Measurements from ENCODE around the gene BICDL2.

The BICDL2 gene

DNA sequence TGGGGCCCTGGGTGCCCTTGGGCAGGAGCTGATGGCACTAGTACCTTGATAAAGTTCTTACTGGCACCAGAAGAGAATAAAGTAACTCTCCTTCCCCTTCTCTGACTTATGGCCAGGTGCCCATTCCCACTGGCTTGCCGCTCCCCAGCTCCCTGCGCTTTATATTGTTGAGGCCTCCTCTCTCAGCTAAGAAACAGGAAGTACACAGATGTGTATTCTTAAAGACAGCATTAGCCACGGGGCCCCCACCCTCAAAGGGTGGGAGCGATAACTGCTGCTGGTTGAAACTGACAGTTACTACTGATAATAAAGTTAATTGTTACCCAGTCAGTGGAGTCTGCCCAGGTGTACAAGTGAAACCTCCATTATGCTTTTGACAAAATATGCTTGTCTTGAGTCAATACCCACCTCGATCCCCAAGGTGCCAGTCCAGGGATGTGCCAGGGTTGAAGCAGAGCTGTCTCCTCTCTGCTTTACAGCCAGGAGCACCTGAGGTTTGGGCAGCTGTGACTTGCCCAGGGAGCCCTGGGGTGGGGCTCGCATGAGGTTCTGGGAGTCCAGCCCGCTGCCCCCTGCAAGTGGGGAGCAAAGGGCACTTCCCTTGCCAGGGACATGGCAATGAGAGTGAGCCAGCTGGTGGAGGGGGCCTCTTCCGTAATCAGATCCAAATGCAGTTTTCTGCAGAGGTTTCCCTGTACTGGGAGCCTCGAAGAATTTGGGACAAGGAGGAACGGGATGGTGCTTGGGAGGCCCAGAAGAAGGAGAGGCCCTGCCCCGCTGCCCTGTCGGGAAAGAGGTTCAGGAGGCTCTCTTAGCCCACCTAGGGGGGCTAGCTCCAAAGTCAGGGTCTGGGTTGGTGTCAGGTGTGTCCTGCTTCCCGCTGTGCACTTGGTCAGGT, 29.4 kb downstream of the BICDL2 start:
- DNase-seq: no peak

DNA sequence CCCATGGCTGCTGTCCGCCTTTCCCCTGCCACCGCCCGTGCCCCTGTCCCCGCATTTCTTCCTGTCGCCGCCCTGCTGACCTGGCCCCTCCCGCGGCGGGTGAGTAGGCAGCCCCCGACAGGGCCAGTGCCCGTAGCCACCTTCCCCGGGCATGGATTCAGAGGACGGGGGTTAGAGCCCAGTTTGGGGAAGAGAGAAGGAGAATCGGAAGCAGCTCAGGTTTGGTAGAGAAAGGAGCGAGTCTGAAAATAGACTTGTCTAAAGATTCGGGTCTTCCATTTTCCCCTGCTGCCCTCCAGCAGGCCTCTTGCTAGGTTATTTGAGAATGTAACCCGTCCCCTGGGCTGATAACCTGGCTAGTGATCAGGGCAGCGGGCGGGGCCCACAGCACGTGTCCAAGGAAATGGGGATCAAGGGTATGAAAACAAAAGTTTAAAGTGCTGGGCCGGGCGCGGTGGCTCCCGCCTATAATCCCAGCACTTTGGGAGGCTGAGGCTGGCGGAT, 31.9 kb downstream of the BICDL2 start:
- DNase-seq: peak; percentile 46

DNA sequence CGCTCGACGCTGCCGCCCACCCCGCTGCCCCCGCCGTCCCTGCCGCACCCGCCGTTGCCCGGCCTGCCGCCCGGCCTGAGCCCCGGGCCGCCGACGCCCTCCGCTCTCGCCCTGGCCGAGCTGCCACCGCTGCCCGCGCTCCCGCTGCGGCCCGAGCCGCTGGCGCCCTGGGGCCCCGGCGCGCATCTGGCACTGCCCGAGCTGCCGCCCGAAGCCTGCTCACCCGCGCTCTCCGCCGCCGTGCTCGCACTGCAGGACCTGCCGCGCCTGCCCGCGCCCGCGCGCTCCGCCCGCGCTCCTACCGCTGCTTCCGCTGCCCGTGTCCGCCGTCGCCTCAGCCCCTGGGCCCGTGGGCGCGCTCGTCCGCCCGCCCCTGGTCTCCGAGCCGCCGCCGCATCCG, 32.4 kb downstream of the BICDL2 start:
- DNase-seq: no peak

DNA sequence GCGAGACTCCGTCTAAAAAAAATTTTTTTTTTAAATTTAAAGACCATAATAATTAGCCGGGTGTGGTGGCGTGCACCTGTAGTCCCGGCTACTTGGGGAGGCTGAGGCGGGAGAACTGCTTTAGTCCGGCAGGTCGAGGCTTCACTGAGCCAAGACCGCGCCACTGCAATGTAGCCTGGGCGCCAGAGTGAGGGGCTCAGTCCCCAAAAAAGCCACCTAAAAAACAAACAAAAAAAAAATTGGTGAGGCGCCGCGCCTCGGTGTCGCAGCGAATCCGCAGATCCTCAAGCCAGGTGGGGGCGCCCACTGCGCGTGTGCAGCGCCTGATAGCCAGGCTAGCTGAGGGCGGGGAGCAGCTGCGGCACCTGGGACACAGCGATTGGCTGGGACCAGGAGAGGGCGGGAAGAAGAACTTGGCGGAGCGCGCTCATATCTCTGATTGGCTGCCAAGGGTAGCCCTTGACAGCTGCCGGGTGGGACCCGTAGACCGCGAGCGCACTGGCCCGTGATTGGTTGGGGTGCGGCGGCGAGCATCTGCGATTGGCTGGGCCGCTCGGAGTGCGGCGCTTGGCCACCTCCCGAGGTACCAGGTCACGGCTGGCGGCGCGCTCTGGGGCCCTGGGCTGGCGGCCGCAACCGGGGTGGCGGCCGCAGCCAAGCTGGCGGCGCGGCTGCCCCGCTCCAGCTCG, 33.0 kb downstream of the BICDL2 start:
- DNase-seq: peak; percentile 96

DNA sequence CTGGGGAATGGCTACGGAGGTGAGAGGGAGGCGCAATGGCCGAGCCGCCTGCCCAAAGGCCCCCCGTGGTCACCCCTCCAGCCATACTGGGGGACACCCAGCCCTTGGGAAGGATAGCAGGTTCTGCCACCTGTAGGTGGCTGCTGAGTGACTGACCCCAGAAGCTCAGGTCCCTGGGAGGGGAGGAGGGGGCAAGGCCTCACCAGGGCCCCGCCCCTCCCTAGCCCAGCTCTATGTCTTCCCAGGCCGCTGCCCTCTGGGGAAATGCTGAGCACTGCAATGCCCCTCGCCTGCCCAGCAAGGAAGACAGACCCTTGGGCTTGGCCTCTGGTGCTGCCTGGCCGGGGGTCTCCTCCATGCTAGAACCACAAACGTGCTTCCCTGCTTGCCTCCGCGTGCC, 35.4 kb downstream of the BICDL2 start:
- no peak for DNase-seq

DNA sequence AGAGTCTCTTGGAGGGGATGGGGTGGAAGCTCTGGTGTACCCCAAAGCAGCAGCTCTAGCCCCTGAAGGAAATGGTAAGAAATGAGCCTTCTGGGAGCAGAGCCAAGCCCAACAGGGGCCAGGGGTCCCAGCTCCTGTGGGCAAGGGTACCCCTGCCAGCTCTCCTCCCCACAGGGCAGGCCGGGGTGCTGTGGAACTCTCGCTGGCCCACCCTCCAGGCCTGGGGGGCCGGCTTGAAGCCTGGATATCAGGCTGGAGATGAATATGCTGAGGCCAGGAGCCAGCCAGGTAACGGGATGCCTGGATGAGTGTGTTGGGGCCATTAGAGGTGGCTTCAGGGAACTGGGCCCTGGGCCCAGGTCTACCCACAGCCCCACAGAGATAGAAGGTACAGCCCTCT, 36.2 kb downstream of the BICDL2 start:
- DNase-seq: no peak

DNA sequence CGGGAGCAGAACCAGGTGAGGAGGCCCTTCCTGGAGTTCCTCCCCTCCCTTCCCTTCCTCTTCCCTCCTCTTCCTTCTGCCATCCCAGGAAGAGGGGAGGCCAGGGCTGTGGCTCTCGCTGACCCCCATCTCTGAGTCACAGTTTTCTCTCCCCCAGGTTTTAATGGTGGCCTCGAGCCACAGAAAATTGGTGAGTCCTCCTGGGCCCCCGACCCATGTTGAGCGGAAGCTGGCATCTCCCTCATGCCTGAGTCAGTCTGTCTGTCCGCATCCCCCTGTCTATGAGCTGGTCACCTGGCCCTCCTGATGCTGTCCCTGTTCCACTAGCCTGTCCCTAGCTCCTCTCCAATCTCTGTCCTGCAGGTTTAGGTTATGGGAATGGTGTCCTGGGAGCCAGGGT, 36.8 kb downstream of the BICDL2 start:
- DNase-seq: no peak

DNA sequence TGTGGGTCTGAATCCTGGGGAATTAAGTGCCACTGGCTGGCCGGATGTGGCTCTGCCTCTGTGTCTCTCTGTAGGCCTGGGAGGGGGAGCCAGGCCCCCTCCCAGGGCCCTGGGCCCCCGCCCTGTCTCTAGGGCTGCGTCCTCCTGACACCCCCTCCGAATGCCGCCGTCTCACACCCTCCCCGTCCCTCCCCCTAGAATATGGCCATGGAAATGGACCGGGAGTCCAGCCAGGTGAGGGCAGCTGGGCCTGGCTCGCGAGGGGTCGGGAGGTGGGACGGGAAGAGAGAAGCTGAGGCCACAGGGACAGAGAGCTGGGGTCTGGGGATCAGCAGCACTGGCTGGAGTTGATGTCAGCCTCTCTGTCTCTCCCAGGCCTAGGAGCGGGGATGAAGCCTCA, 40.4 kb downstream of the BICDL2 start:
- DNase-seq: no peak

DNA sequence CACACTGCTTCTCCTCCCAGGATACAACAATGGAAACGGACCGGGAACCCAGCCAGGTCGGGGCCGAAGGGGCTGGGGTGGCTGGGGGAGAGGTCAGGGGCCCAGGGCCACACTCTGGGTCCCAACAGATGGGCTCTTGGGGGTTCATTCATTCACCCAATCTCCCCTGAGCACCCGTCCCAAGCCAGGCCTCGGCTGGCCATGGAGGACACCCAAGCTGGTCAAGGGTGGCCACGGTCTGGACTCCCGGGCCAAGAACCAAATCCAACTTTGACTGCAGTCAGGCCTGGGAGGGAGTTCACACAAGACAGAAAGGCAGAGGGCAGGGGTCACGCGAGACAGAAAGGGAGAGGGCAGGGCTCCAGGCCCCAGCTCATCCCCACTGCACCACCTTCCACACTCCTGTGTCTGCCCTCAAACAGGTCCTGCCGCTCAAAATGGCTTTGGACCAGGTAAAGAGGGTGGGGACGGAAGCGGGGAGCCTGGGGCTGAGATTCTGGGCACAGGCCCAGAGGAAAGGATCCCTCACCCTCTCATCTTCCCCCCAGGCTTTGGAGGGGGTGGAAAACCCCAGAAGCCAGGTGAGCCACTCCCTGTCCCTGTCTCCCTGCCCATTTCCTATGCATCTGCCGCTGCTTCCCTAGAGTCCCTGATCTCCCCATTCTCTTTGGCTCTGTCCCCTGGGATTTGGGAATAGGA, 44.2 kb downstream of the BICDL2 start:
- DNase-seq: no peak

DNA sequence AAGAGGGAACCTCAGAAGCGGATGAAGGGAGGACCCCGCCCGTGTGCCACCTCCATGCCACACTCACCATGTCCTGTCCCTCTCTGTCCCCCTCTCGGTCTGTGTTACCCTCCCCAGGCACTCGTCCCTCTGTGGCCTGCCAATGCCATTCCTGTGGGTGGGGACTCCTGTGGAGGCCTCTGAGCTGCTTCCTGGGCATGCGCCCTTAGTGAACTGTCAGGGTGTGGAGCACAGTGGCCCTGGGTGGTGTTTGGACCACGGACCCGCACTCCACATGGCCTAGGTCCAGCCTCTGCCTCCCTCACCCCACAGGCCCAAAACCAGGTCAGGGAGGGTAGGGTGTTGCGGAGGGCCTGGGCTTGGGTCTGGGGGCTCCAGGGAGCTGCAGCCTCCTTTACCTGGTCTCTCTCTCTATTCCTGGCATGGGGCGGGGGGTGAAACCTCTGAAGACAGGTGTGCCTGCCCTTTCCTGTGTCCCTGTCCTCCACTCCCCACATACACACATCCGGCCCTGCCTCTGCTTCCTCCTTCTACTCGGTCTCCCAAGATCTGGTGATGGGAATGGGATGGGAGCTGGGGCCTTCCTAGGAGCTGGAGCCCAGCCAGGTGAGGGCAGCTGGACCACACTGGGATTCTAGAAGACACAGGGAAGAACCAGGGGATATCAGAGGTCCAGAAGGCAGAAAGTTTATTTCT, 45.0 kb downstream of the BICDL2 start:
- no peak for DNase-seq

DNA sequence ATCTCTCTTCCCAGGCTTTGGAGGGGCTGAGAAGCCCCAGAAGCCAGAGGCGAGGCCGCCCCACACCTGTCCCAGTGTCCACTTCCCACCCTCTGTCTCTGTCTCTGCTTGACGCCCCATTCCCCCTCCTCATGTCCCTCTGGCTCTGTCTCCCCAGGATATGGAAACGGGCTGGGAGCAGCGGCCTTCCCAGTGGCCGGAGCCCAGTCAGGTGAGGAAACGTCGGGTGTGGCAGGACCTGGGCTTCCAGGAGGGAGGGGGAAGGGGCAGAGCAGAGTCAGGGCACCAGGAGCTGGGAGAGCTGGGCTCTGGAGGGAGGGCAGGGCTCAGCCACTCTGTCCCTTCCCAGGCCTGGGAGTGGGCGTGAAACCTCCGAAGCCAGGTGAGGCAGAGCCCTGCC, 45.9 kb downstream of the BICDL2 start:
- no peak for DNase-seq

DNA sequence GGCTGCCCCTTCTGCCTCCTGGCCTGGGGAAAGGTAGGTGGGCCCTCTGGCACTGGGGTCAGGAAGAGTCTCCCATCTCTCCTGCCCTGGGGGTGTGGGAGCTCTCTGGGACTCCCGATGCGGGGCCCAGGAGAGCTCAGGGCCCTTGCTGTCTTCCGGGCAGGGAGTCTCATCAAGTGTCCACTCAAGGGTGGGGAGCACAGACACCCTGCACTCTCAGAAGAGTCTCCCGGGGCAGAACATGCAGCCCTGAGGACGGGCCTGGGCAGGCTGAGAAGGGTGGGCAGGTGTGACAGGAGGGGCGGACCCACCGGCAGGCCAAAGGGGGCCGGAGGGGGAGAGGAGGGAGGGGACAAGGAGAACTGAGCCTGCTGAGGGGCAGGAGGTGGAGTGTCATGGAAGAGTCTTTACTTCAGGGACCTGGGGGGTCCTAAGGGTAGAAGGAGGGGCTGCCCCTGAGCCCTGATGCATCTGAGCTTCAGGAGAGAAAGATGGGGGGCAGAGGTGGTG, 48.1 kb downstream of the BICDL2 start:
- no peak for DNase-seq

DNA sequence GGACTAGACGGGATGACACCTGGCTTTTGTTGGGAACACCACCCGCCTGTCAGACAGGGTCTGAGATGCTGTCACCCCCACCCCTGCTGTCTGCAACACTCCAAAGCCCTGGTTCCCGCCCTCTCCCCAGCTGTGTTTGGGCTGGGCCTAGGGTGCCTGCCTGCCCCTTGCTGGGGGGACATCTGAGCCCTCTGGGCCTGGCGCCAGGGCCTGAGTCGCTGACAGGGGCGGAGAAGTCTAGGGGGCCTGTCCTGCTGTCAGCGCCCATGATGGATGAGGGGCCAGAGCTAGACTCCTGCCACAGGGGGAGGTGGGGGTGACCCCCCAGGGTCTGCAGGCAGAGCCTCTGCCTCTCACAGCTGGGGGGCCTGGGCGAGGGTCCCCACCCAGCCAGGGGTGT, 48.9 kb downstream of the BICDL2 start:
- DNase-seq: no peak

DNA sequence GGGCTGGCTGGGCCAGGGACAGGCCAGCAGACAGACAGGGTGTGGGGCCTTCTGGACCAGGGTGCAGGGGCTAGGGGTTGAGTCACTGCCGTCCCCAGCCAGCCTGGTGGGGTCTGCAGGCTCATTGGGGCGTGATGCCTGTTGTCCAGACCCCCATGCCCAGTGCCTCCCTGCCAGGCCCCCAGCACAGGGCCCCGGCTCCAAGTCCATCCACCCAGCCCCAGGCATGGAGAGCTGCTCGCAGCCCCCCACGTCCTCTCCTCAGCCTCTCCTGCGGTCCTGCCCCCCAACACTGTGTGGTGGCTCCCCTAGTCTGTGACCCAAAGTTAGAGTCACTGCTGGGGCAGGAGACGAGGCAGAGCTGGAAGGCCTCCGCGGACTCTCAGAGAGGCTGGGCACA, 49.5 kb downstream of the BICDL2 start:
- DNase-seq: no peak

DNA sequence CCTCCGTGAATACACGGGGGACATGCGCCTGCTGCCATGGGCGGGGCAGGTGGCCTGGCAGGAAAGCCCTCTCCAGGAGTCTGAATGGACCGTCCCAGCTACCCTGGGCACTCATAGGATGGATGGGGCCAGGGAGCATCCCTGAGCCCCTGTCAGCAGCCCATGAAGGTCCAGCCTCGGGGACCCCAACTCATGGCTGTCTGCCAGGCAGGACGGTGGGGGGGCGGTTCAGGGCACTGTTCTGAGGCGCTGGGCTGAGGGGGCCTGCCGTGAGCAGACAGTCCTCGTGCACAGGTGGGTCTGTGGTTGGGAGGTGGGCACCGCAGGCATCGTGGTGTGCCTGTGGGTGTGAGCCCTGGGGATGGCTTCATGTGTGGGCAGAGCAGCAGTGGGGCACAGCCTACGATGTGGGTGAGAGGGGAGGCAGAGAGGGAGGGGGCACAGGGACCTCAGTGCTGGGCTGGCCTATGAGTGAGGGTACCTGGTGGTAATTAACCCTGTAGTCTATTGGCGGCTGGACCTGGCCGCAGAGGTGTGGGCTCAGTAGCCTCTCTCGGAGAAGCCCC, 50.0 kb downstream of the BICDL2 start:
- no peak for DNase-seq

DNA sequence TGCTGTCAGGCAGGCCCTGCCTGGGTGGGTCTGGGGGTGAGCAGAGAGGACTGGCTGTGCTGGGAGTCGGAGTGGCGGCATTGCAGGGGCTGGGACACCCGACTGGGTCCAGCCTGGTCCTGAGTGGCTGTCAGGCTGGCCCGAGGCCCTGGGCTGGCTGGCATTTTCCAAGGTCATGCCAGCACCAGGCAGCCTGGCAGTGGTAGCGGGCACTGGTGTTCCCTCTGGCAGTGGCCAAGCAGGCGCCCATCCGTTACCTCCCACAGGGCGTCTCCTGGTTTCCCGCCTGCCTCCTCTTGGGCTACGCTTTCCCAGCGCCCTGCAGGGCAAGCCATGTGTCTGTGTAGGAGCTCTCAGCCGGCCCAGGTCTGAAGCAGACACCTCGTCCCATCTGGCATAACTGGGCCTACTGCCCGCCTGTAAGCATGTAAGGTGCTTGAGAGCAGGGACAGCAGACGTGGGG, 50.8 kb downstream of the BICDL2 start:
- no peak for DNase-seq

DNA sequence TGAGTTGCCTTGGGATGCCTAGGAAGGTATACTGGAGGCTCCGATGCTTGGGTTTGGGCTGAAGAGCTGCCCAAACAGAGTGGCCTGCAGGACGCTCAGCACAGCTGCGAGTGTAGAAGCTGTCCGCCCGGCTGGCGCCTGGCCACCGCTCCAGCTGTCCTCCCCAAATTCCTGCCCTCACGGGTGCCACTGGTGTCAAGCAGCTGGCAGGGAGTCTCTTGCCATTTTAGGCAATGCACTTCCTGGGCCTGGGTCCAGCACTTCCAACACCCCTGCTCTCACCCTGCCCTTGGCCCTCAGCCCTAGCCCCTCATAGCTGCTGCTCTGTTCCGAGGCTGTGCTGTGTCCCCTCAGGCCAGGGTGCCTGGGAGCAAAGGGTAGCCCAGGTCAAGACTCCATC, 51.3 kb downstream of the BICDL2 start:
- DNase-seq: no peak

DNA sequence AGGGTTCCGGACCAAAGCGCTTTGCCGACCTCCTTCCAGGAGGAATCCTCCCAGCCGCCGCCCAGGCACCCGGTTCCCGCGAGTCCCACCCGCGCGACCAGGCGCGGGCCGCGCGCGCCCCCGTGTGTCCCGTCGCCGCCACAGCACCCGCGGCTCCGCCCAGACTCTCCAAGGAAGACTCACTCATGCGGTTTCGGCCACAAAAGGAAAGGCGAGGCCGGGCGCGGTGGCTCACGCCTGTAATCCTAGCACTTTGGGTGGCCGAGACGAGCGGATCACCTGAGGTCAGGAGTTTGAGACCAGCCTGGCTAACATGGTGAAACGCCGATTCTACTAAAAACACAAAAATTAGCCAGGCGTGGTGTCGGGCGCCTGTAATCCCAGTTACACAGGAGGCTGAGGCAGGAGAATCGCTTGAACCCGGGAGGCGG, 53.0 kb downstream of the BICDL2 start:
- DNase-seq: peak; percentile 65

DNA sequence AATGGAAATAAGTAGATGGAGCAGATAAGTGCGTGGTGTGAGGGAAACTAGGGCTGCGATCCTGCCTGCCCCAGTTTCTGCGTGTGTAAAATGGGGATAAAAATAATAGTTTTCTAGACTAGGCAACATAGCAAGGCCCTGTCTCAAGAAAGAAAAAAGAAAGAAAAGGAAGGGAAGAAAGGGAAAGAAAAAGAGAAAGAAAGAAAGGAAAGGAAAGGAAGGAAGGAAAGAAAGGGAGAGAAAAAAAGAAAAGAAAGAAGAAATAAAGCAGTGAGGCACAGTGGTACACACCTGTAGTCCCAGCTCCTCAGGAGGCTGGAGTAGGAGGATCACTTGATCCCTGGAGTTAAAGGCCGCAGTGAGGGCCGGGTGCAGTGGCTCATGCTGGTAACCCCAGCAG, 54.3 kb downstream of the BICDL2 start:
- DNase-seq: no peak

DNA sequence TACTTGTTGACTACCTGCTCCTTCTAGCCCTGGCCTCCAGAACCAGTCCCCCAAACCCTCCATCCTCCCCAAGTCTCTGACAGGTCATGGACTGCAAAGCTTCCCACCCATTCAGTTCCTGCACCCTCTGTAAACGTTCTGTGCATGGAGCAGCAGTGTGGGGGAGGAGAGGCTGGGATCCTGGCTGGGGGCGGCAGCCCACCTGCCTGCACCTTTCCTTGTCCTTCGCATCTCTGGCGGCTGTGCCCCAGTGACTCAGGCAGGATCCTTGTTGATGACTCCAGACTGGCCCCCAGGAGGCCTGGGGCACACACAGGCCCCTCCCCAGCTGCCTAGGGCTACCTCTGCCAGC, 54.9 kb downstream of the BICDL2 start:
- DNase-seq: no peak

DNA sequence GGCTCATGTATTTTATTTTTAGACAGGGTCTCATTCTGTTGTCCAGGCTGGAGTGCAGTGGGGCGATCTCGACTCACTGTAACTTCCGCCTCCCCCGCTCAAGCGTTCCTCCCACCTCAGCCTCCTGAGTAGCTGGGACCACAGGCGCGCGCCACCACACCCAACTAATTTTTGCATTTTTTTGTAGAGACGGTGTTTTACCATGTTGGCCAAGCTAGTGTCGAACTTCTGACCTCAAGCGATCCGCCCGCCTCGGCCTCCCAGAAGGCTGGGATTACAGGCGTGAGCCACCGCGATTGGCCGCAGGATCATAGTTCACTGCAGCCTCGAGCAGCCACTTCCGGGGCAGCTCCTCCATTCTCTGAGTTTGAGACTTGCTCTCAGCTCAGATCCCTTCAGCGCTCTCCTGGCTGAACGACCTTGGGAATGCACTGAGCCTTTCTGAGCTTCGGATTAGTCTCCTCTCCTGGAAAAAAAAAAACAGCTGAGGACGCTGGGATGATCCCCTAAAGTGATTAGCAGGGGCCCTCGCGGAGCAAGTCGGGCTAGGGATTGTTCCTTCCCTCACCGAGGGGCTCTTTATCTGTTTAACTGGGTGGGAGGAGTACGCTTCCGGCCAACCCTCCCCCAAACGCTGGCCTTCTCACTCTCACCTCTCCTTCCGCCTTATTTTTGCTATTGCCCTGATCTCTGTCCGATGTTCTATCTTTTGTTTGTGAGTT, 55.4 kb downstream of the BICDL2 start:
- DNase-seq: no peak
